A673 (cell line): Measurements from ENCODE around the gene PSMB11. TPM values are rescaled to one million over a fixed set of nuclear protein-coding genes. Genes with fewer than 3 reads are reported as not detected.
A peak's percentile ranks its signal among the peaks of the same experiment; 100 is the strongest.

ENCODE experiments used
- BruUV-seq: library from RNA; stranded (reverse); fragments of 400-500 nt; replicated peaks from 2 replicates; lab custom pipeline; 2021; lab: Mats Ljungman, UMichigan
- CTCF ChIA-PET: fragments of 300-600 bp; sonication (Branson Sonifier 250); formaldehyde crosslinking; loops from one replicate; lab custom pipeline; 2022; ENCODE audit warnings: antibody characterized with exemption; lab: Charles Lee
- POLR2A ChIA-PET: fragments of 300-600 bp; sonication (Branson Sonifier 250); formaldehyde crosslinking; loops from one replicate; lab custom pipeline; 2022; ENCODE audit warnings: antibody characterized with exemption; ENCODE audit not compliant: low non-redundant PET; lab: Charles Lee
- DNase-seq: peaks from one replicate; pipeline ENCODE4 v3.0.0-alpha.2; 2015; ENCODE audit warnings: low spot score
- H3K27ac ChIP-seq: fragments of 200-600 bp; sonication (generic); 2 replicates; pipeline ENCODE4 v1.5.1; 2016; ENCODE audit warnings: mixed run types, low read depth, mild to moderate bottlenecking, mixed read lengths, antibody characterized with exemption, low read length; ENCODE audit not compliant: poor library complexity, severe bottlenecking
- H3K27me3 ChIP-seq: fragments of 200-600 bp; sonication (generic); replicated peaks from 2 replicates; pipeline ENCODE4 v1.6.1; 2017; ENCODE audit warnings: mixed run types, low read depth, mild to moderate bottlenecking, mixed read lengths, antibody characterized with exemption, low read length; ENCODE audit not compliant: insufficient read depth, poor library complexity
- H3K36me3 ChIP-seq: fragments of 200-600 bp; sonication (generic); 2 replicates; pipeline ENCODE4 v1.6.1; 2016; ENCODE audit warnings: mixed run types, mild to moderate bottlenecking, mixed read lengths, antibody characterized with exemption, low read length; ENCODE audit not compliant: insufficient read depth, poor library complexity, severe bottlenecking
- H3K4me1 ChIP-seq: fragments of 200-600 bp; sonication (generic); 2 replicates; pipeline ENCODE4 v1.6.1; 2017; ENCODE audit warnings: mixed run types, mild to moderate bottlenecking, mixed read lengths, antibody characterized with exemption, low read length; ENCODE audit not compliant: insufficient read depth, poor library complexity, severe bottlenecking
- H3K4me3 ChIP-seq: fragments of 200-600 bp; sonication (generic); 2 replicates; pipeline ENCODE4 v1.5.1; 2016; ENCODE audit warnings: low read depth, mixed run types, mild to moderate bottlenecking, mixed read lengths, low read length; ENCODE audit not compliant: poor library complexity, severe bottlenecking
- H3K9me3 ChIP-seq: fragments of 200-600 bp; sonication (generic); 2 replicates; pipeline ENCODE4 v1.6.1; 2016; ENCODE audit warnings: mixed run types, low read depth, mild to moderate bottlenecking, mixed read lengths, antibody characterized with exemption, low read length; ENCODE audit not compliant: poor library complexity, severe bottlenecking
- EZH2 ChIP-seq: fragments of 200-600 bp; sonication (generic); IDR thresholded peaks from 2 replicates; pipeline ENCODE4 v1.6.1; 2017; ENCODE audit warnings: borderline replicate concordance, low read depth, mild to moderate bottlenecking, mixed read lengths, antibody characterized with exemption, low read length; ENCODE audit not compliant: poor library complexity, severe bottlenecking
- intact Hi-C: fragments of 100-400 bp; cut with micrococcal nuclease; formaldehyde crosslinking; loops from one replicate; pipeline ENCODE4 v1.10.0; 2022; ENCODE audit not compliant: unreplicated experiment
- total RNA-seq: library from RNA; stranded (reverse); gene quantifications from 2 replicates; pipeline ENCODE4 v1.2.3, GENCODE V29; 2021
- TF ChIP-seq, protein P1 (sequence below): fragments of 300-800, 200-600 bp; sonication (generic); conservative IDR thresholded peaks from 2 replicates; pipeline ENCODE4 v1.5.1; 2017; ENCODE audit warnings: low read depth, mild to moderate bottlenecking, antibody characterized with exemption, low read length, moderate library complexity, mixed read lengths

PSMB11 gene
- total RNA-seq, 1 experiment from 2014 or later = not detected

DNA sequence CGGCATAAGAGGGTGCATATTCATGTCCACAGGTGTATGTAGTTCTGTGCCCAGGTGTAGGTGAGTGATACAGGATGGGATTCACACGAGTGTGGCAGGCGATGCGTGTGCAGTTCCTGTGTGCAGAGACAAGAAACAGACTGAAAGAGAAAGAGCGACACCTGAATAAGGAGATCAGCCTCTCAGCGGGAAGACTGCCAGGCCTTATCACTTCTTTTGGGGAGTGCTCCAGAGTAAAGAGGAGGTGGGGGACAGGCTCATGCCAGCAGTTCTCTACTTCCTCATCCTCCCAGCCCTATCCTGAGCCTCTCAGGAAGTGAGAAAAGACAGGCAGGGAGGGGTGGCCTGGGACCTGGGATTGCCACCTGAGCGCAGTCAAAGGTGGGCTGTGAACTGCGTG is 2.8 kb downstream of the PSMB11 start:
- Histone ChIP-seq H3K27me3 (no peaks in the 10 kb centered on the region), H3K36me3 (peaks cover 15% of the 10 kb centered on the region), H3K9me3 (no peaks in the 10 kb centered on the region), H3K4me1 (no peaks in the 10 kb centered on the region), H3K27ac (no peak overlapping the region), H3K4me3 (no peak overlapping the region)
- CTCF ChIA-PET = no interaction called here
- POLR2A ChIA-PET = no interaction called here
- TF ChIP-seq EZH2 = no peak
- TF ChIP-seq, protein P1, sequence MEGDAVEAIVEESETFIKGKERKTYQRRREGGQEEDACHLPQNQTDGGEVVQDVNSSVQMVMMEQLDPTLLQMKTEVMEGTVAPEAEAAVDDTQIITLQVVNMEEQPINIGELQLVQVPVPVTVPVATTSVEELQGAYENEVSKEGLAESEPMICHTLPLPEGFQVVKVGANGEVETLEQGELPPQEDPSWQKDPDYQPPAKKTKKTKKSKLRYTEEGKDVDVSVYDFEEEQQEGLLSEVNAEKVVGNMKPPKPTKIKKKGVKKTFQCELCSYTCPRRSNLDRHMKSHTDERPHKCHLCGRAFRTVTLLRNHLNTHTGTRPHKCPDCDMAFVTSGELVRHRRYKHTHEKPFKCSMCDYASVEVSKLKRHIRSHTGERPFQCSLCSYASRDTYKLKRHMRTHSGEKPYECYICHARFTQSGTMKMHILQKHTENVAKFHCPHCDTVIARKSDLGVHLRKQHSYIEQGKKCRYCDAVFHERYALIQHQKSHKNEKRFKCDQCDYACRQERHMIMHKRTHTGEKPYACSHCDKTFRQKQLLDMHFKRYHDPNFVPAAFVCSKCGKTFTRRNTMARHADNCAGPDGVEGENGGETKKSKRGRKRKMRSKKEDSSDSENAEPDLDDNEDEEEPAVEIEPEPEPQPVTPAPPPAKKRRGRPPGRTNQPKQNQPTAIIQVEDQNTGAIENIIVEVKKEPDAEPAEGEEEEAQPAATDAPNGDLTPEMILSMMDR = no peak
- DNase-seq = no peak
- no TSS peak for BruUV-seq
- intact Hi-C loops = no loop called here

DNA sequence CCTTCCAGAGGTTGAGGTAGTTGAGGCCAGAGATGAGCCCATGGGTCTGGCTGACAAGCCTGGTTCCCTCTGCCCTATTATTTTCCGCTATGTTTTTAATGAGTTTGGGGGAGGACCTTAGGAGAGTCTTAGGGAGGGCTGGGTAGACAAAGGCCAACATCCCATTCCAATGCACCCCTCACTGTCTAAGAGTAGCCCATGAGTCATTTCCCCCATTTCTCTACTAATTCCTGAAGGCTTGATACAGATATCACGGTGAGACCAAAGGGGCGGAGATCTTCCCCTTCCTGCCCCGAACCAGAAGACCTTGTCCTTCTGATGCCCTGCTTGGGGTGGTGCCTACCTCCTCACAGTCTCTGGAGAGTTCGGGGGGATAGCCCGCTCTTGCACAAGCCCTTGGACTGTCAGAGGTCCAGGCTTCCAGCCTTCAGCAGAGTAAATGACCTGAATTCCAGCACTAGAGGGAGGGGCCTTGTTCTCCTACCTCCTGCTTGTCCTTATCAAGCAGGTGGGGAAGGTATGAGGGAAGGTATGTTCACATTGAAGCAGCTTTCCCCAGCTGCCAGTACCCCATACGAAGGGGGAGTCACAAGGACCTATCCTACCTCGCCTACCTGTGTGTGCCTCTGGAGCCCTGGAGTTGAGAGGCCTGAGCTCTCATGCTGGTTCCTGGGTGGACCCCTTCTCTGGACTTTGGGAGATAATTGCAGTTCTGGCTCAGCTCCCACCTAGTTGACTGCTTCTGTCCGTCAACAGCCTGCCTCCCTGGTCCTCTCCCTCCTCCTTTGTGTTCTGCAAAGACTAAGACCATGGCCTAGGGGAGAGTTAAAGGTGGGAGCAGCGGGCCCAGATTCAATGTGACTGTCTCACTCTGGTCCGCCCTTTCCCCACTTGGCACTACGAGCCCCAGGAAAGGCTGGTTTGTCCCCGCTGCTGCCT is 3.7 kb downstream of the PSMB11 start:
- no peak for DNase-seq
- Histone ChIP-seq H3K4me3 (no peak overlapping the region), H3K4me1 (no peaks in the 10 kb centered on the region), H3K27ac (no peak overlapping the region), H3K9me3 (no peaks in the 10 kb centered on the region), H3K36me3 (peaks cover 20% of the 10 kb centered on the region), H3K27me3 (no peaks in the 10 kb centered on the region)
- BruUV-seq = no TSS peak
- intact Hi-C loops = no loop called here
- ChIA-PET POLR2A (no interaction called here), CTCF (interaction anchor here (0.9 to 1.6 kb wide), 2 partner anchors 12 to 59 kb away, joined by 3 to 6 read pairs; no protein-coding TSS in a partner anchor)
- TF ChIP-seq, protein P1 = no peak

DNA sequence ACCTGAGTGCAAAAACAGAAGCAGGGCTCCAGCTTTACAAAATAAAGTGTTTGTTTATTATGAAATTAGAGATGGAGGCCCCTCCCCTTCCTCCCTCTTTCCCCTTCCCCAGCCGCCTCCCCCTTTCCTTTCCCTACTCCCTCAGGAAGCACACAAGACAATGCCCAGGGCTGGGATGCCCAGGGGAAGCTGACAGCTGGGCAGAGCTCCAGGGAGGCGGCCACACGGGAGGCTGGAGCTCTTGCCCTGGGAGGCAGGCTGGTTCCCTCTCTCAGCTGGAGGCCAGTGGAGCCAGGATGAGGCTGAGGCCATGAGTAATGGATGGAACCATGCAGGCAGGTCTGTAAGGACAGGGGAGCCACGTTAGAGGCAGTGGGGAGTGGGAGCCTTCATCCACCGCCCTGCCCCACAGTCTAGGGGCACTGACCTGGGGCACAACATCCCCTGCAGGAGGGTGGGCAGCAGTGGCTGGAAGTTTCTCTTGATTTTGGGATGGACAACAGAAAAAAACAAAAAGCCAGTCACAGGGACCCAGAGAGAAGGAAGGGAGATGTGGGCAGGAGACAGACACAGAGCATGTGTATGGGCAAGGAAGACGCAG is 5.1 kb downstream of the PSMB11 start:
- CTCF ChIA-PET = interaction anchor here (0.6 to 1.6 kb wide), 3 partner anchors 11 to 1720 kb away, joined by 3 to 6 read pairs (median 3); no protein-coding TSS in a partner anchor
- TF ChIP-seq, protein P1 = no peak
- no peak for TF ChIP-seq EZH2
- Histone ChIP-seq H3K4me1 (no peaks in the 10 kb centered on the region), H3K4me3 (no peak overlapping the region), H3K9me3 (no peaks in the 10 kb centered on the region), H3K27me3 (no peaks in the 10 kb centered on the region), H3K27ac (peak overlapping the region; percentile 57), H3K36me3 (peaks cover 29% of the 10 kb centered on the region)
- intact Hi-C loops = no loop called here
- POLR2A ChIA-PET = no interaction called here
- peak; percentile 30 for DNase-seq
- BruUV-seq = no TSS peak
